GM21528 (cell line): ENCODE data around the gene ASIC4.

Experiments used
- ATAC-seq: cut with Tn5 transposase; IDR thresholded peaks from one replicate; pipeline ENCODE4 v1.9.1; 2021; ENCODE audit warnings: mild to moderate bottlenecking, moderate library complexity; ENCODE audit not compliant: unreplicated experiment, low FRiP score

ASIC4 gene

GRCh38 chr2:219565130-219566080, 51.1 kb downstream of the ASIC4 start:
- ATAC-seq: no peak

GRCh38 chr2:219566640-219567039, 52.4 kb downstream of the ASIC4 start:
- ATAC-seq: no peak

- no peak for ATAC-seq
Measured at GRCh38 chr2:219567131-219567530, 52.8 kb downstream of the ASIC4 start.

GRCh38 chr2:219567791-219568361, 53.6 kb downstream of the ASIC4 start:
- no peak for ATAC-seq

GRCh38 chr2:219569041-219569440, 54.8 kb downstream of the ASIC4 start:
- no peak for ATAC-seq

GRCh38 chr2:219569635-219570034, 55.4 kb downstream of the ASIC4 start:
- no peak for ATAC-seq

- ATAC-seq: no peak
Measured at GRCh38 chr2:219570194-219570923, 56.1 kb downstream of the ASIC4 start.

GRCh38 chr2:219570924-219571310, 56.6 kb downstream of the ASIC4 start:
- no peak for ATAC-seq

GRCh38 chr2:219571311-219572236, 57.3 kb downstream of the ASIC4 start, which contains the start of gene OBSL1:
Gene OBSL1 (minus strand): TSS chr2:219571539. CDS start chr2:219571232, 307 bp downstream.
- no peak for ATAC-seq

- no peak for ATAC-seq
Measured at GRCh38 chr2:219572237-219573001, 58.1 kb downstream of the ASIC4 start, which contains the start of gene INHA. Gene INHA (plus strand): TSS chr2:219572310. CDS start chr2:219572375, 65 bp downstream.

- ATAC-seq: no peak
Measured at GRCh38 chr2:219573166-219573565, 58.9 kb downstream of the ASIC4 start.

GRCh38 chr2:219574484-219575311, 60.4 kb downstream of the ASIC4 start:
- ATAC-seq: no peak

- ATAC-seq: no peak
Measured at GRCh38 chr2:219575566-219576504, 61.6 kb downstream of the ASIC4 start.

- no peak for ATAC-seq
Measured at GRCh38 chr2:219576505-219577388, 62.5 kb downstream of the ASIC4 start.

GRCh38 chr2:219578811-219579613, 64.7 kb downstream of the ASIC4 start:
- ATAC-seq: no peak
